ENCODE data around the gene UBAC2.

Gene UBAC2

DNA sequence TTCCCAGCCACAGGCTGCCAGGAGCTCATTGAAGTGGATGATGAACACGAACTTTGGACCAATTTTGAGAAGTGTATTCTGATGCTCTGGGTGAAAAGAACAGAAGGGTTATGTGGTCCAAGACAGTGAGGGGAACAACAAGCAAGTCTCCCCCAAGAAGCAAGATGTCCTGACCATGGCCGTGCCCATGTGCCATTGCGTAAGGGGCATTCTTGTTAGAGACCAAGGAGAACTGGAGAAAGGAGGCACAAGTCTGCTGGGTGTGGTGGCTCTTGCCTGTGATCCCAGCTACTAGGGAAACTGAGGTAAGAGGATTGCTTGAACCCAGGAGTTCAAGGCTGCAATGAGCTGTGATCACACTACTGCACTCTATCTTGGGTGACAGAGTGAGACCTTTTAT, 27.0 kb upstream of the UBAC2 start:
- Mint-ChIP-seq H3K27me3 (no peaks in the 10 kb centered on the region), H3K36me3 (ENCODE audit: low read depth) (no peaks in the 10 kb centered on the region), H3K4me3 (no peak overlapping the region), H3K4me1 (ENCODE audit: low read depth) (peaks cover 27% of the 10 kb centered on the region), H3K9me3 (no peaks in the 10 kb centered on the region), H3K27ac (no peak overlapping the region)

DNA sequence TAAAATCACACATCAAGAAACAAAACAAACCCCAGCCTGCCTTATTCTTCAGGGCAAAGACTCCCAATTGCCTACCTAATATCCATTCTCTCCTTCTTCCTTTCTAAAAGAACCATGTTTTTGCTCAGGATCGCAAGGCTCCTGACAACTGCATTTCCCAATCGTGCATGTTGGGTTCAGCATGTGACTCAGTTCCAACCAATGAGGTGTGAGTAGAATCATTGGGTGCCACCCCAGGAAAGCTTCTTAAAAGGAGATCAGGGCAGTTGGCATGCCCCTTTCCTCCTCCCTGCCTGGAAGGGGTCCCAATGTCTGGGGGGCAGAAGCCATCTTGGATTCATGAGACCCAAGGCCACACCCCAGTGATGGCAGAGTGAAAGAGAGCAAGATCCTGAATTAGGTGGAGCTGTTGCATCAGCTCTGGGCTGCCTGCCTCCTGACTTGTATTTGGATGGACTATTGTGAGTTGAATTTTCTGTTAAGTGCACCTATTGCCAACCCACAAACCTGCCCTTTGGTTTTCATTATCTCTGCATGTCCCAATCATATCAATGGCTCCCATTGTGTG, 26.0 kb upstream of the UBAC2 start:
- H3K27ac Mint-ChIP-seq, result peak overlapping the region; percentile 6
- no peaks in the 10 kb centered on the region for H3K27me3 Mint-ChIP-seq
- no peak overlapping the region for H3K4me3 Mint-ChIP-seq

DNA sequence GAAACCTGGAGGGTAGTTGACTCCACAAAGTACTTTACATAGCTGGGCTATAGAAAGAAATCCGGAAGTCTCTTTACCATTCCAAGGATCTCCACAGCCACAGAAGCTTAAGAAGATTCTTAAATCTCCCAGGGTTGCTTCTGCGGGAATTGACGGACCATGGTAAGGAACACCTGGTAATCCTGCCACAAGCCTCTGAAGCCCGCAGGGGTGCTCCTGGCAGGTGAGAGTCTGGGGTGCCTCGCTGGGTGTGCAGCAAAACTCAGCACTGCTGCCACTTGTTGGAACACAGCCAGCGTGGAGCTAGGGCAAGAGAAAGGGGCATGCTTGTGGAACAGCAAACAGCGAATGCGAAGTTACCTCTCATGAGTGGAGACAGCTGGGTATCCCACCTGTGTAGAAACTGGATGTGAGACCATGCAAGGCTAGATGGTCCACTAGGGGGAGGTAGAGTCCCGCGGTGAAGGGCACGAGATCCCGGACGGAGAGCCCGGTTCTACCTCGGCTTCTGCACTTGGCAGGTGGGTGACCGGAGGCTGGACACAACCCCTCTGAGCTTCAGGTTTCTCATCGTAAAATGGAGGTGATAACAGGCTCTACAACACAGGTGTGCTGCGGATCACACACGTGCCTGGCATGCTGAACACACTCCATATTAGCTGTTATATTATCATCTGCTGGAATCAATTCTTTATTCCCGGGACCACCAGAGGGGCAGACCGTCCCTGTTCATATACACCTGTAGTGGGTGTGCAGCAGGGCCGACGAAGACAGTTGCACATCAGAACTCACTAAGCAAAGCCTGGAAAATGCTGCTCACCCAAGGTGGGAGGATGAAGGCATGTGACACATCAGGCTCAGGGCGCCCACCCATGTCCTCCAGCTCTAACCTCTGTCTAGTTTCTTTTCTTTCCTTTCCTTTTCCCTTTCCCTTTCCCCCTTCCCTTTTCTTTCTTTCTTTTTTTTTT, 24.1 kb upstream of the UBAC2 start:
- peaks cover 8% of the 10 kb centered on the region for H3K9me3 Mint-ChIP-seq
- peak overlapping the region; percentile 74 for H3K4me3 Mint-ChIP-seq
- H3K4me1 Mint-ChIP-seq (ENCODE audit: low read depth), result peaks cover 49% of the 10 kb centered on the region
- H3K27me3 Mint-ChIP-seq, result no peaks in the 10 kb centered on the region
- peaks cover 6% of the 10 kb centered on the region for H3K36me3 Mint-ChIP-seq (ENCODE audit: low read depth)
- peak overlapping the region; percentile 89 for H3K27ac Mint-ChIP-seq

More for the DNA sequence above, 26.0 kb upstream of the UBAC2 start:
- peaks cover 37% of the 10 kb centered on the region for H3K4me1 Mint-ChIP-seq (ENCODE audit: low read depth)
- no peaks in the 10 kb centered on the region for H3K9me3 Mint-ChIP-seq
- H3K36me3 Mint-ChIP-seq (ENCODE audit: low read depth), result no peaks in the 10 kb centered on the region

DNA sequence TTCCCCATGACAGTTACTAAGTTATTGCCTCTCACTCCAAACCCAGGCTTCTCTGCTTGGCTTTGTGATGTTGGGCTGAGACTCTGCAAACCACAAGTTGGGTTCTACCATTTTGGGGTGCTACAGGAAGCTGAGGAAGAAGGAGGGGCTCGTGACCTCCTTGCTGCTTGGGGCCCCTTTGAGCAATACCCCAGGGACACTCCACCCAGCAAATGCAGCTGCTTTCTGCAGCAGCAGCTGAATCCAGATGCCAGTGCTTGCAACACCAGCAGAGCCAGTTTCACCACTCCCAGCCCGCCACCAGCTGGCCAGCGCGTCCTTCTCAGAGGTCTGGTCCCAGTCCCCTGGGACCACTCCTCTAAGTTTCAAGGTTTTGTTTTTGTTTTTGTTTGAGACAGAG, 22.0 kb upstream of the UBAC2 start:
- Mint-ChIP-seq H3K27me3 (no peaks in the 10 kb centered on the region), H3K27ac (no peak overlapping the region), H3K36me3 (ENCODE audit: low read depth) (peaks cover 6% of the 10 kb centered on the region), H3K4me3 (no peak overlapping the region), H3K4me1 (ENCODE audit: low read depth) (peaks cover 44% of the 10 kb centered on the region), H3K9me3 (peaks cover 15% of the 10 kb centered on the region)

DNA sequence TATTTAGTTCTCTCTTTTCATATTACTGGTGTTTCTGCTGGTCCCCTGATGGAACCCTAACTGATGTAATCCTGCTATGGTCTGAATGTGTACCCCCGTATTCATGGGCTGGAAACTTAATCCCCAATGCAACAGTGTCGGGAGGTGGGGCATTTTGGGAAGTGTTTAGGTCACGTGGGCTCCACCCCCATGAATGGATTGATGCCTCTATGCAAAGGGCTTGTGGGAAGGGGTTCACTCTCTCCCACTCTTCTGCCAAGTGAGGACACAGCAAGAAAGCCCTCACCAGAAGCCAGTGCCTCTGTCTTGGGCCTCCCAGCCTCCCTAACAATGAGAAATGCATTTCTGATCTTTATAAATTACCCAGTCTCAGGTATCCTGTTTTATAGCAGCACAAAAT, 21.2 kb upstream of the UBAC2 start:
- Mint-ChIP-seq H3K36me3 (ENCODE audit: low read depth) (peaks cover 9% of the 10 kb centered on the region), H3K4me1 (ENCODE audit: low read depth) (peaks cover 44% of the 10 kb centered on the region), H3K4me3 (no peak overlapping the region), H3K9me3 (peaks cover 15% of the 10 kb centered on the region), H3K27me3 (no peaks in the 10 kb centered on the region), H3K27ac (no peak overlapping the region)

DNA sequence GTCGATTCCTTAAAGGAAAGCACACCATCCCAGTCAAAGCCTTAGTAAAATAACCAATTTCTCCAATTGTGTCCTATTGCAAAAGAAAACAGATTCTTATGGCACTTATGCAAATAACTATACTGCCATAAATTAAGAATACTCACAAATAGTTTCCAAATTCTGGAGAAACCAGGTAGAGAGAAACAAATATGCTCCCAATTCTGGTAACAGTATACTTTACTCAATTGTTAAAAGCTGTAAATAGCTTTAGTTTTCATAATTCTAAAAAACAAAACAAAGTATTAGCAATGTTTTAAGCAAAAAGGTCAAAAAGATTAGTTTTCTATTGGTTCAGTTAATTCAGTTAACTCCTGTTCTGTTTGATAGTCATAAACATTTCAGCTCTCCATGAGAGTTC, 18.2 kb upstream of the UBAC2 start:
- no peak overlapping the region for H3K27ac Mint-ChIP-seq
- H3K36me3 Mint-ChIP-seq (ENCODE audit: low read depth), result peaks cover 9% of the 10 kb centered on the region
- no peak overlapping the region for H3K4me3 Mint-ChIP-seq
- peaks cover 15% of the 10 kb centered on the region for H3K9me3 Mint-ChIP-seq
- H3K4me1 Mint-ChIP-seq (ENCODE audit: low read depth), result peaks cover 34% of the 10 kb centered on the region
- H3K27me3 Mint-ChIP-seq, result no peaks in the 10 kb centered on the region

DNA sequence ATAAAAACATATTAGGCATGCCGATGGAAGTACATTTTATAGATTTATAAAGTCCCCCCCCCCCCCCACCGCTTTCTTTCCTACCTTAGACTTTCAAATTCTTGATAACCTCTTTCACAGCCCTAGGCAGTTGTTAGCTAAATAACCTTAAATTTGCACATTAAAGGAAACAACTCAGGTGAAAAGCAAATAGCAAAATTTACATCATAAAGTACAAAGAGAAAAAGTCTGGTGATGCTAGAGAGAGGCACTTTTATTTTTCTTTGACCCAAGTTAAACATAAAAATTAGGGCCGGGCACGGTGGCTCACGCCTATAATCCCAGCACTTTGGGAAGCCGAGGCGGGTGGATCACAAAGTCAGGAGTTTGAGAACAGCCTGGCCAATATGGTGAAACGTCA, 15.0 kb upstream of the UBAC2 start:
- Mint-ChIP-seq H3K27me3 (no peaks in the 10 kb centered on the region), H3K9me3 (peaks cover 13% of the 10 kb centered on the region), H3K36me3 (ENCODE audit: low read depth) (peaks cover 6% of the 10 kb centered on the region), H3K4me3 (no peak overlapping the region), H3K27ac (no peak overlapping the region), H3K4me1 (ENCODE audit: low read depth) (peaks cover 3% of the 10 kb centered on the region)

DNA sequence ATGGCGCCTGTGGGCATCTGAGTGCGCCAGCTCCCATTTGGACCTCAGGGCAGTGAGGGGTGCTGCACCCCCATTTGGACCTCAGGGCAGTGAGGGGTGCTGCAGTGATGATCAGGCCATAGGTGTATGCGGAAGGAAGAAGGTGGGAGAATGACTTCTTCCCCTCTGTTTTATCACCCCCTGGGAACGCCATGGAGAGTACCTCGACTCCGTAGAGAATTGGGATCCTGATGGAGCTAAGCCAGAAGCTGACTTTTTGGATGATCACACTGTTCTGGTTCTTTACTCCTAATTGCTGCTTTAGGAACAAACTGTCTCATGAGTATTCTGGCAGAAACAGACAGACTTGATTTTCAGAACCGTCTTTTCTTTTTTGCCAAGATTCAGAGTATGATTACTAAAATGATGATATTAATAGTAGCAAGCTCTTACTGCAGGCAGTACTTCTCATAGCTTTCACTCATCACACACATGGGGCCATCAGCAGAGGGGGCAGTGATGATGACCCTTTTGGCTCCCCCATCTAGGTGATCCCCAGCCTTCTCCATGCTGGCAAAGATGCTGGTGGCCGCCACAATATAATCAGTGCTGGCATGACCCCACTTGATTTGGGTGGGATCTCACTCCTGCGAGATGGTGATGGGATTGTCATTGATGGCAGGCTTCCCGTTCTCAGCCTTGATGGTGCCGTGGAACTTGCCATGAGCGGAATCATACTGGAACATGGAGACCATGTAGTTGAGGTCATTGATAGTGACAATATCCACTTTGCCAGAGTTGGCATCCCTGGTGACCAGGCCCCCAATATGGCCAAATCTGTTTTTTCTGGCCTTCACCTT, 10.3 kb upstream of the UBAC2 start:
- no peaks in the 10 kb centered on the region for H3K27me3 Mint-ChIP-seq
- H3K4me3 Mint-ChIP-seq, result no peak overlapping the region
- peaks cover 12% of the 10 kb centered on the region for H3K4me1 Mint-ChIP-seq (ENCODE audit: low read depth)
- H3K9me3 Mint-ChIP-seq, result no peaks in the 10 kb centered on the region
- no peaks in the 10 kb centered on the region for H3K36me3 Mint-ChIP-seq (ENCODE audit: low read depth)
- H3K27ac Mint-ChIP-seq, result no peak overlapping the region

DNA sequence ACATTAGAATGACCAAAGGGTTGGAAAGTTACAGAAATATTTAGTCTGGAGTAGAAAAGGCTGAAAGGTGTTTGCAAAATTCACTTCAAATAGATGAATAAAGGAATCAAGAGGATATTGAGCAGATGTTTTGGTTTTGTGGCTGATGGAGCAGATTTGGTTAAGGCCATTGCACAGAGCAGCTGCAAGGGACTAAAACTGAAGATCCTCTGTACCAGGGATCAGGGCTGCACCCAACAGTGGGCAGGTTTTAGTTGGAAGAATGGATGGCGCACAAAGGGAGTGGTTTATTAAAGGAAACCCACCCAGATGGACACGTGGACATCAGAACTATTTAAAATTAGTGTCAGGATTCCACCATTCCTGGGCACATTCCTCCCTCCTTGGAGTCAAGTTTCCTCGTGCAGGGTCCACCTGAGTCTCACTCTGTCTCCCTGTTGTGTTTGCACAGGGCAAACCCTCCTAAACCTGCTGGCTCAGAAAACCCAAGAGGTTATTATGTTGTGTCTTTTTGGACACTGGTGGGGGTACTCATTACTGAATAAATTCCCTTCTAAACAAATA, 9.2 kb upstream of the UBAC2 start:
- Mint-ChIP-seq H3K27ac (no peak overlapping the region), H3K4me1 (ENCODE audit: low read depth) (peaks cover 15% of the 10 kb centered on the region), H3K36me3 (ENCODE audit: low read depth) (no peaks in the 10 kb centered on the region), H3K27me3 (no peaks in the 10 kb centered on the region), H3K4me3 (no peak overlapping the region), H3K9me3 (no peaks in the 10 kb centered on the region)

DNA sequence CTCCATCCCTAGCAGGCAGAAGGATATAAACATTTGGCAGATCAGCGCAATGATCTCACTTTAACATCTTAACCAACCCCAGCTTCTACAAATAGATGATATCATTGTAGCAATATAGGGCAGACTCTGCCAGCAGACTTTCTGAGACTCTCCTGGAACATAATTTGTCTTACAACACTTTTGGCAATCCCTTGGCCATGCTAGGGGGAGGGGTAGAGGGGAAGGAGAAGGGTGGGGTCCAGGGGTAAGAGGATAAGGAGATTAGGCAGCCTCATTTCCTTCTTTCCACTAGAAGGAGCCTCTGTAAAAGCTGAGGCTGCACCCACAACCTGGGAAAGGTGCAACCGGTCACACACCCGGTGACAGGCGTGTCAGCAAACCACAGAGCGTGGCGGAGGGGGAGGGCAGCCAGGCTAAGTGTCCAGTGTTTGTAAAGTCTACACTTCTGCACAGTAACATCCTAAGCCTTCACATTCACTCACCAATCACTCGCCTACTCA, 8.7 kb upstream of the UBAC2 start:
- no peak overlapping the region for H3K4me3 Mint-ChIP-seq
- H3K4me1 Mint-ChIP-seq (ENCODE audit: low read depth), result peaks cover 20% of the 10 kb centered on the region
- no peak overlapping the region for H3K27ac Mint-ChIP-seq
- no peaks in the 10 kb centered on the region for H3K9me3 Mint-ChIP-seq
- no peaks in the 10 kb centered on the region for H3K36me3 Mint-ChIP-seq (ENCODE audit: low read depth)
- no peaks in the 10 kb centered on the region for H3K27me3 Mint-ChIP-seq

DNA sequence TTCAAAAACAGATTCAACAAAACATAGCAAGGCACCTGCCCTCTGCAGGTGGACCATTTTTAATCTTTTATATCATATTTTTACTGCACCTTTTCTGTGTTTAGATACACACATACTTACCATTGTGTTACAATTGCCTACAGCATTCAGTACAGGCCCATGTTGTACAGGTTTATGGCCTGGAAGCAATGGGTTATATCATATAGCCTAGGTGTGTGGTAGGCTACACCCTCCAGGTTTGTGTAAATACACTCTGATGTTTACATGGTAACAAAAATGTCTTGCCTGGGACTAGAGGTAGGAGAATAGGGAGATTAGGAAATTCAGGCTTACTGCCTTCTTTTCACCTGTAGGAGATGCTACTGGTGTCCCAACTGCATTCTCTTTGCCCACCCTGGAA, 8.2 kb upstream of the UBAC2 start:
- Mint-ChIP-seq H3K9me3 (no peaks in the 10 kb centered on the region), H3K27me3 (no peaks in the 10 kb centered on the region), H3K36me3 (ENCODE audit: low read depth) (no peaks in the 10 kb centered on the region), H3K27ac (no peak overlapping the region), H3K4me1 (ENCODE audit: low read depth) (peaks cover 26% of the 10 kb centered on the region), H3K4me3 (no peak overlapping the region)

DNA sequence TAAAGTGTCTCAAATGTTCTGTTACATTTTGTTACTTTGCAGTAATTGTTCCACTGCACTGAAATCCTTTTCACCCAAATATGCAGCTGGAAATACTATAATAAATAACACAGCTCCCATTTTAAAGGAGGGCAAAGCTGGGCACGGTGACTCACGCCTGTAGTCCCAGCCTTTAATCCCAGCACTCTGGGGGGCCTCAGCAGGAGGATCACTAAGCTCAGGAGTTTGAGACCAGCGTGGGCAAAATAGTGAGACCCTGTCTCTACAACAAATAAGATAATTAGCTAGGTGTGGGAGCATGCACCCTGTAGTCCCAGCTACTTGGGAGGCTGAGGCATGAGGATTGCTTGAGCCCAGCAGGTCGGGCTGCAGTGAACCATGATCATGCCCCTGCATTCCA, 7.5 kb upstream of the UBAC2 start:
- Mint-ChIP-seq H3K4me3 (no peak overlapping the region), H3K36me3 (ENCODE audit: low read depth) (no peaks in the 10 kb centered on the region), H3K27me3 (no peaks in the 10 kb centered on the region), H3K9me3 (no peaks in the 10 kb centered on the region), H3K27ac (no peak overlapping the region), H3K4me1 (ENCODE audit: low read depth) (peaks cover 27% of the 10 kb centered on the region)

DNA sequence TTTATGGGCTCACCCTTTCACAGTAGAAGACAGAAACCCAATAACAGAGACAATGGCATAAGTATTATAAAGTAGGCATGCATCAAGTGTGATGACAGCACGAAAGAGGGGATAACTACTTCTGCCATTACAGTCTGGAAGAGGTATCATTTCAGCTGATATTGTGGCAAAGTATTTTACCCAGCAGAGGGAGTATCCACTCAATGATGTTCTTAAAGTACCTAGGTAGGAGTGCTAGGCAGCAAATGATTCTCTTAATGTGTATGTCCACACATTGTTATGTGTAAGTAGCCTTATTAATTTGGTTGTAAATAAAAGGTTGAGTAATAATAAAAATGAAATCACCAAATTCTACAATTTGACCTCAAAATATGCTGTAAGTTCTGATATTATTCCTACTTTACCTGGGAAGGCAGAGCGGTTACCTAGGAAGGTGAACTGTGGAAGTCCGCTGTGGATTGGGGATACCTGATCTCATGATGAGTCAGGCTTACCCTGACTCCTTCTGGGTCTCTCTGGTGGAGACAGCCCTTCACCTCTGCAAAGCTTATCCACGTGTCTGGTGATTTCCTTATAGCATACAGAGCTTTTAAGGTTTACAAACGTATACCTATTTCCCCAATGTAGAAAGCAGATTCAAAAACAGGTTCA, 4.1 kb upstream of the UBAC2 start:
- Mint-ChIP-seq H3K27me3 (no peaks in the 10 kb centered on the region), H3K9me3 (no peaks in the 10 kb centered on the region), H3K4me3 (no peak overlapping the region), H3K4me1 (ENCODE audit: low read depth) (peaks cover 41% of the 10 kb centered on the region), H3K27ac (no peak overlapping the region), H3K36me3 (ENCODE audit: low read depth) (peaks cover 19% of the 10 kb centered on the region)

DNA sequence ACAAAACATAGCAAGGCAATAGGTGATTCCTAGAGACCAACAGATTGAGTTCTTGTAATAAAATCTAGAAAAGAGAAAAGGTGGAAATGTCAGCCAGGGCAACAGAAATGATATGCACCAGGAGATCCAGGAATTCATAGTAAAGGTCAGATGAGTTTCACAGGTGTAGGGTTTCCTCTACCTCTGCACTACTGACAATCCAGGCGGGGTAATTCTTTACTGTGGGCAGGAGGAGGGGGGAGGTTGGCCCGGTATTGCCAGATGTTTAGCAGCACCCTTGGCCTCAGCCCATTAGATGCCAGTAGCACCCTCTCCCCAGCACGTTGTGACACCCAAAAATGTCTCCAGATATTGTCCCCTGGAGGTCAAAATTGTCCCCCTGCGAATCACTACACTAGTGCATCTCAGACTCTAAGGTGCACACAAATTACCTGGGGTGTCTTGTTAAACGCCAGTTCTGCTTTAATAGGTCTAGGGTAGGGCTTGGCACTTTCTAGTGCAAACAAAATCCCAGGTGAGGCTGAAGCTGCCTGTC, 3.5 kb upstream of the UBAC2 start:
- no peaks in the 10 kb centered on the region for H3K9me3 Mint-ChIP-seq
- no peak overlapping the region for H3K27ac Mint-ChIP-seq
- no peaks in the 10 kb centered on the region for H3K27me3 Mint-ChIP-seq
- H3K4me1 Mint-ChIP-seq (ENCODE audit: low read depth), result peaks cover 39% of the 10 kb centered on the region
- no peak overlapping the region for H3K4me3 Mint-ChIP-seq
- peaks cover 22% of the 10 kb centered on the region for H3K36me3 Mint-ChIP-seq (ENCODE audit: low read depth)

Measured in stimulated activated naive CD8-positive, alpha-beta T cell treated with anti-CD3 and anti-CD28 coated beads, Interleukin-15, Interleukin-2, amounts not matched to agents 100 ng/mL and 50 ng/mL, for 24 hours (primary cell).